ENCODE measurements around the gene XRCC3.

- TF ChIP-seq, protein P1, sequence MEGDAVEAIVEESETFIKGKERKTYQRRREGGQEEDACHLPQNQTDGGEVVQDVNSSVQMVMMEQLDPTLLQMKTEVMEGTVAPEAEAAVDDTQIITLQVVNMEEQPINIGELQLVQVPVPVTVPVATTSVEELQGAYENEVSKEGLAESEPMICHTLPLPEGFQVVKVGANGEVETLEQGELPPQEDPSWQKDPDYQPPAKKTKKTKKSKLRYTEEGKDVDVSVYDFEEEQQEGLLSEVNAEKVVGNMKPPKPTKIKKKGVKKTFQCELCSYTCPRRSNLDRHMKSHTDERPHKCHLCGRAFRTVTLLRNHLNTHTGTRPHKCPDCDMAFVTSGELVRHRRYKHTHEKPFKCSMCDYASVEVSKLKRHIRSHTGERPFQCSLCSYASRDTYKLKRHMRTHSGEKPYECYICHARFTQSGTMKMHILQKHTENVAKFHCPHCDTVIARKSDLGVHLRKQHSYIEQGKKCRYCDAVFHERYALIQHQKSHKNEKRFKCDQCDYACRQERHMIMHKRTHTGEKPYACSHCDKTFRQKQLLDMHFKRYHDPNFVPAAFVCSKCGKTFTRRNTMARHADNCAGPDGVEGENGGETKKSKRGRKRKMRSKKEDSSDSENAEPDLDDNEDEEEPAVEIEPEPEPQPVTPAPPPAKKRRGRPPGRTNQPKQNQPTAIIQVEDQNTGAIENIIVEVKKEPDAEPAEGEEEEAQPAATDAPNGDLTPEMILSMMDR (IDR thresholded peaks at IDR 0.05; ENCODE audit: insufficient read depth, low read length, poor library complexity, severe bottlenecking): no peak
- no peak for TF ChIP-seq EZH2phosphoT487 (conservative IDR thresholded peaks at IDR 0.05; ENCODE audit: low read length)
Observed at GRCh38 chr14:103684471-103684870, 30.8 kb downstream of the XRCC3 start.

Measured in SU-DHL-6 (cell line).